IPS-15b (cell line): Measurements from ENCODE around the gene PCDHGB4.
"Not testable (repeated sequence)": the region's sequence is repeated elsewhere in the genome, so short reads cannot be mapped to it uniquely, and the experiment has no call there.

ENCODE experiments used
- H3K27me3 ChIP-seq: one replicate; pipeline ENCODE4 v1.6.1; 2013; ENCODE audit warnings: low read length; ENCODE audit not compliant: control insufficient read depth, insufficient read depth
- H3K36me3 ChIP-seq: one replicate; pipeline ENCODE4 v1.6.1; 2013; ENCODE audit warnings: low read length; ENCODE audit not compliant: control insufficient read depth, insufficient read depth
- H3K4me1 ChIP-seq: one replicate; pipeline ENCODE4 v1.6.1; 2013; ENCODE audit warnings: mild to moderate bottlenecking, low read length; ENCODE audit not compliant: control insufficient read depth, insufficient read depth
- H3K4me3 ChIP-seq: one replicate; pipeline ENCODE4 v1.5.1; 2013; ENCODE audit warnings: low read depth, low read length
- H3K9ac ChIP-seq: one replicate; pipeline ENCODE4 v1.6.1; 2013; ENCODE audit warnings: low read depth, mild to moderate bottlenecking, low read length
- H3K9me3 ChIP-seq: one replicate; pipeline ENCODE4 v1.6.1; 2013; ENCODE audit warnings: mild to moderate bottlenecking, low read length; ENCODE audit not compliant: control insufficient read depth, insufficient read depth

The PCDHGB4 gene

DNA sequence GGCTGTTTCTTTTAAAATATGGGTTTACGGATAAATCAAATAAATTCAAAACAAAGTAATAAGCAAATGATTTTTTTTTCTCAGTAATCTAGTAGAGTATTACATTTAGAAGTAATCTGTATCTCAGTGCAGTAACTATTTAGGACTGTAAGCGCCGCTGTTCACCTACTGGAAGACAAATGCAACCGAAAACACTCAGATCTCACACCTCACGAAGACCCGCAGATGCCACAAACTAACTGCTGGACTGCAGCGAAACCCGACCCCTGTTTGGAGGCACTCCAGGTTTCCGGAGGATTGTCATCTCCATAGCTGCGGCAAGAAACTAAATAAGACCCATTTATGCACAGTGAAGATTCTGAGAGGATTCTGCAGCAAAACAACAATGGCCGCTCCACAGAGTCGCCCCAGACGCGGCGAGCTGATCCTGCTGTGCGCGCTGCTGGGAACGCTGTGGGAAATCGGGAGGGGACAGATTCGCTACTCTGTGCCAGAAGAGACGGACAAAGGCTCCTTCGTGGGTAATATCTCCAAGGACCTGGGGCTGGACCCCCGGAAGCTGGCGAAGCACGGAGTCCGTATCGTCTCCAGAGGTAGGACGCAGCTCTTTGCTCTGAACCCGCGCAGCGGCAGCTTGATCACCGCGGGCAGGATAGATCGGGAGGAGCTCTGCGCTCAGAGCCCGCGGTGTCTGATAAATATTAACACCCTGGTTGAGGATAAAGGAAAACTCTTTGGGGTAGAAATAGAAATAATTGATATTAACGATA lies 5.1 kb downstream of the PCDHGB4 start, which contains the start of gene PCDHGA8:
TSS of gene PCDHGA8 (plus strand) at position 205 of the 770 bp plus-strand sequence. CDS start at position 386, 181 bp downstream.
- no peak within 1 kb of the TSS for H3K9ac ChIP-seq
- H3K4me3 ChIP-seq, result no peak within 1 kb of the TSS
- H3K36me3 ChIP-seq, result peaks cover 4% of the 10 kb centered on the region
- peaks cover 9% of the 10 kb centered on the region for H3K27me3 ChIP-seq
- peaks cover 11% of the 10 kb centered on the region for H3K9me3 ChIP-seq
- H3K4me1 ChIP-seq, result no peaks in the 10 kb centered on the region

DNA sequence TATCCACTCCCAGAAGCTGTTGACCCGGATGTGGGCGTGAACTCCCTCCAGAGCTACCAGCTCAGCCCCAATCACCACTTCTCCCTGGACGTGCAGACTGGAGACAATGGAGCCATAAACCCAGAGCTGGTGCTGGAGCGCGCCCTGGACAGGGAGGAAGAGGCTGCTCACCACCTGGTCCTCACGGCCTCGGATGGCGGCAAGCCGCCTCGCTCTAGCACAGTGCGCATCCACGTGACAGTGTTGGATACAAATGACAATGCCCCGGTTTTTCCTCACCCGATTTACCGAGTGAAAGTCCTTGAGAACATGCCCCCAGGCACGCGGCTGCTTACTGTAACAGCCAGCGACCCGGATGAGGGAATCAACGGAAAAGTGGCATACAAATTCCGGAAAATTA lies 5.8 kb downstream of the PCDHGB4 start:
- no peak overlapping the region for H3K4me3 ChIP-seq
- H3K27me3 ChIP-seq, result peaks cover 7% of the 10 kb centered on the region
- peaks cover 11% of the 10 kb centered on the region for H3K9me3 ChIP-seq

DNA sequence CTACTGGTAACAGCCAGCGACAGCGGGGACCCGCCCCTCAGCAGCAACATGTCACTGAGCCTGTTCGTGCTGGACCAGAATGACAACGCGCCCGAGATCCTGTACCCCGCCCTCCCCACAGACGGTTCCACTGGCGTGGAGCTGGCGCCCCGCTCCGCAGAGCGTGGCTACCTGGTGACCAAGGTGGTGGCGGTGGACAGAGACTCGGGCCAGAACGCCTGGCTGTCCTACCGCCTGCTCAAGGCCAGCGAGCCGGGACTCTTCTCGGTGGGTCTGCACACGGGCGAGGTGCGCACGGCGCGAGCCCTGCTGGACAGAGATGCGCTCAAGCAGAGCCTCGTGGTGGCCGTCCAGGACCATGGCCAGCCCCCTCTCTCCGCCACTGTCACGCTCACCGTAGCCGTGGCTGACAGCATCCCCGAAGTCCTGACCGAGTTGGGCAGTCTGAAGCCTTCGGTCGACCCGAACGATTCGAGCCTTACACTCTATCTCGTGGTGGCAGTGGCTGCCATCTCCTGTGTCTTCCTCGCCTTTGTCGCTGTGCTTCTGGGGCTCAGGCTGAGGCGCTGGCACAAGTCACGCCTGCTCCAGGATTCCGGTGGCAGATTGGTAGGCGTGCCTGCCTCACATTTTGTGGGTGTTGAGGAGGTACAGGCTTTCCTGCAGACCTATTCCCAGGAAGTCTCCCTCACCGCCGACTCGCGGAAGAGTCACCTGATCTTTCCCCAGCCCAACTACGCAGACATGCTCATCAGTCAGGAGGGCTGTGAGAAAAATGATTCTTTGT lies 7.1 kb downstream of the PCDHGB4 start:
- not testable (repeated sequence) for H3K4me1 ChIP-seq, H3K9me3 ChIP-seq, H3K9ac ChIP-seq

More for the DNA sequence above, 5.8 kb downstream of the PCDHGB4 start:
- H3K9ac ChIP-seq, result no peak overlapping the region
- H3K4me1 ChIP-seq, result no peaks in the 10 kb centered on the region
- peaks cover 4% of the 10 kb centered on the region for H3K36me3 ChIP-seq

DNA sequence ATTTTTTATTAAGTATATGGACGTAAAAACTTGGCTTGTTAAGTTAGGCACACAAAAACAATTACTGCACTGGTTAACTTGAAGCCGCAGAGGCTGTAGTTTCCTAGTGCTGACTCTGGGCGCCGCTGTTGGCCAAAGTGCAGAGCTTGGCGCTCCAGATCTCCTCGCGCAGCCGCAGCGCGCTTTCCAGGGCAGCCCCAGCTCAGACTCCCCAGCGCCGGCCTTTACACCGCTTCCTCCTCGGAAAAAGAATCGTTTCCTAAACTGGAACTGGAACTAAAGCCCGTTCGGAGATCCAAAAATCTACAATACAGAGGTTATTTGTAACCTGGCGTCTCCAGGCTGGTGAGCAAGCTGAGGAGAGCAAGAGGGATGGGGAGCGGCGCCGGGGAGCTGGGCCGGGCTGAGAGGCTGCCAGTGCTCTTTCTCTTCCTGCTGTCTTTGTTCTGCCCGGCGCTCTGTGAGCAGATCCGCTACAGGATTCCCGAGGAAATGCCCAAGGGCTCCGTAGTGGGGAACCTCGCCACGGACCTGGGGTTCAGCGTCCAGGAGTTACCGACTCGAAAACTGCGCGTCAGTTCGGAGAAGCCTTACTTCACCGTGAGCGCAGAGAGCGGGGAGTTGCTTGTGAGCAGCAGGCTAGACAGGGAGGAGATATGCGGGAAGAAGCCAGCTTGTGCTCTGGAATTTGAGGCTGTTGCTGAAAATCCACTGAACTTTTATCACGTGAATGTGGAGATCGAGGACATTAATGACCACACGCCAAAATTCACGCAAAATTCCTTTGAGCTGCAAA lies 10.5 kb downstream of the PCDHGB4 start, which contains the start of gene PCDHGB5:
TSS of gene PCDHGB5 (plus strand) at position 192 of the 796 bp plus-strand sequence. CDS start at position 373, 181 bp downstream.
- H3K9me3 ChIP-seq, H3K27me3 ChIP-seq, H3K36me3 ChIP-seq, H3K4me1 ChIP-seq: not testable (repeated sequence)
- Histone ChIP-seq H3K9ac (peak within 1 kb of the TSS; percentile 24), H3K4me3 (peak within 1 kb of the TSS; percentile 30)

More for the DNA sequence above, 7.1 kb downstream of the PCDHGB4 start:
- H3K36me3 ChIP-seq, H3K27me3 ChIP-seq, H3K4me3 ChIP-seq: not testable (repeated sequence)

DNA sequence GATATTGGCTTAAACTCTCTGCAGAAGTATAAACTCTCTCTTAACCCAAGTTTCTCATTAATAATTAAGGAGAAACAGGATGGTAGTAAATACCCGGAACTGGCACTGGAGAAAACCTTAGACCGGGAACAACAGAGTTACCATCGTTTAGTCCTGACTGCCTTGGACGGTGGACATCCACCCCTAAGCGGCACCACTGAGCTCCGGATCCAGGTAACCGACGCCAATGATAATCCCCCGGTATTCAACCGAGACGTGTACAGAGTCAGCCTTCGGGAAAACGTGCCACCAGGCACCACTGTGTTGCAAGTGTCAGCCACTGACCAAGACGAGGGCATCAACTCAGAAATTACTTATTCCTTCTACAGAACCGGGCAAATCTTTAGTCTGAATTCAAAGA lies 11.1 kb downstream of the PCDHGB4 start:
- H3K4me3 ChIP-seq, result no peak overlapping the region
- peaks cover 4% of the 10 kb centered on the region for H3K9me3 ChIP-seq
- no peak overlapping the region for H3K9ac ChIP-seq
- H3K27me3 ChIP-seq, result no peaks in the 10 kb centered on the region
- no peaks in the 10 kb centered on the region for H3K36me3 ChIP-seq
- H3K4me1 ChIP-seq, result no peaks in the 10 kb centered on the region

DNA sequence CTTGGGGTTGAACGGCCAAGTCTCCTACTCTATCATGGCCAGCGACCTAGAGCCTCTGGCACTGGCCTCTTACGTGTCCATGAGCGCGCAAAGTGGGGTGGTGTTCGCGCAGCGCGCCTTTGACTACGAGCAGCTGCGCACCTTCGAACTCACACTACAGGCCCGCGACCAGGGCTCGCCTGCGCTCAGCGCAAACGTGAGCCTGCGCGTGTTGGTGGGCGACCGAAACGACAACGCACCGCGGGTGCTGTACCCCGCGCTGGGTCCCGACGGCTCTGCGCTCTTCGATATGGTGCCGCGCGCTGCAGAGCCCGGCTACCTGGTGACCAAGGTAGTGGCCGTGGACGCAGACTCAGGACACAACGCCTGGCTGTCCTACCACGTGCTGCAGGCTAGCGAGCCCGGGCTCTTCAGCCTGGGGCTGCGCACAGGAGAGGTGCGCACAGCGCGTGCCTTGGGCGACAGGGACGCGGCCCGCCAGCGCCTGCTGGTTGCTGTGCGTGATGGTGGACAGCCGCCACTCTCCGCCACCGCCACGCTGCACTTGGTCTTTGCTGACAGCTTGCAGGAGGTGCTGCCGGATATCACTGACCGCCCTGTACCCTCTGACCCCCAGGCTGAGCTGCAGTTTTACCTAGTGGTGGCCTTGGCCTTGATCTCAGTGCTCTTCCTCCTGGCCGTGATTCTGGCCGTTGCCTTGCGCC lies 12.2 kb downstream of the PCDHGB4 start:
- no peaks in the 10 kb centered on the region for H3K4me1 ChIP-seq
- no peak overlapping the region for H3K4me3 ChIP-seq
- H3K9ac ChIP-seq, result no peak overlapping the region
- no peaks in the 10 kb centered on the region for H3K27me3 ChIP-seq
- H3K9me3 ChIP-seq, result peaks cover 4% of the 10 kb centered on the region
- H3K36me3 ChIP-seq, result no peaks in the 10 kb centered on the region

DNA sequence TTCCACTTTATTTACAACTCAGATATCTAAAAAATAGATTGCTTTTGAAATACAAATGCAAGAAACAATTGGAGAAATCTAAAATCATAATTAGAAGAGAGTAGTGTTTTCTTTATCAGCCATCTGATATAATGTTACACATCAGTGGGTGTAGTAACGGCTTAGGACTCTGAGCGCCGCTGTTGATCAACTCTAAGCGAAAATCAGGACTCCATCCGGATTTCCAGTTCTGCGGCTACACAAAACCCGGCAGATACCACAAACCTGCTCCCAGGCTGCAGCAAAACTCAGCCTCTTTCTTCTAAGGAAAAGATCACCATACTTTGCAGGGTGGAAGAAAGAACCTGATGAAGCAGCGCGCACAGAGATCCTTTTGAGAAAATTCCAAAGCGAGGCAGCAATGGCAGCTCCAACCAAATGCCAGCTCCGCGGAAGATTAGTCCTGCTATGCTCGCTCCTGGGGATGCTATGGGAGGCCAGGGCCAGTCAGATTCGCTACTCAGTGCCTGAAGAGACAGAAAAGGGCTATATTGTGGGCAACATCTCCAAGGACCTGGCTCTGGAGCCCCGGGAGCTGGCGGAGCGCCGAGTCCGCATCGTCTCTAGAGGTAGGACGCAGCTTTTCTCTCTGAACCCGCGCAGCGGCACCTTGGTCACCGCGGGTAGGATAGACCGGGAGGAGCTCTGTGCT lies 15.2 kb downstream of the PCDHGB4 start, which contains the start of gene PCDHGA9:
TSS of gene PCDHGA9 (plus strand) at position 226 of the 691 bp plus-strand sequence. CDS start at position 401, 175 bp downstream.
- Histone ChIP-seq H3K27me3 (no peaks in the 10 kb centered on the region), H3K36me3 (no peaks in the 10 kb centered on the region), H3K4me1 (no peaks in the 10 kb centered on the region), H3K4me3 (no peak within 1 kb of the TSS), H3K9ac (no peak within 1 kb of the TSS), H3K9me3 (peaks cover 4% of the 10 kb centered on the region)

DNA sequence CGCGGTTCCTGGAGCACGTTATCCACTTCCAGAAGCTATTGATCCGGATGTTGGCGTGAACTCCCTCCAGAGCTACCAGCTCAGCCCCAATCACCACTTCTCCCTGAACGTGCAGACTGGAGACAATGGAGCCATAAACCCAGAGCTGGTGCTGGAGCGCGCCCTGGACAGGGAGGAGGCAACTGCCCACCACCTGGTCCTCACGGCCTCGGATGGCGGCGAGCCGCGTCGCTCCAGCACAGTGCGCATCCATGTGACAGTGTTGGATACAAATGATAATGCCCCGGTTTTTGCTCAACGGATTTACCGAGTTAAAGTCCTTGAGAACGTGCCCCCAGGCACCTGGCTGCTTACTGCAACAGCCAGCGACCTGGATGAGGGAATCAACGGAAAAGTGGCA lies 15.9 kb downstream of the PCDHGB4 start:
- H3K9me3 ChIP-seq, result peaks cover 4% of the 10 kb centered on the region

DNA sequence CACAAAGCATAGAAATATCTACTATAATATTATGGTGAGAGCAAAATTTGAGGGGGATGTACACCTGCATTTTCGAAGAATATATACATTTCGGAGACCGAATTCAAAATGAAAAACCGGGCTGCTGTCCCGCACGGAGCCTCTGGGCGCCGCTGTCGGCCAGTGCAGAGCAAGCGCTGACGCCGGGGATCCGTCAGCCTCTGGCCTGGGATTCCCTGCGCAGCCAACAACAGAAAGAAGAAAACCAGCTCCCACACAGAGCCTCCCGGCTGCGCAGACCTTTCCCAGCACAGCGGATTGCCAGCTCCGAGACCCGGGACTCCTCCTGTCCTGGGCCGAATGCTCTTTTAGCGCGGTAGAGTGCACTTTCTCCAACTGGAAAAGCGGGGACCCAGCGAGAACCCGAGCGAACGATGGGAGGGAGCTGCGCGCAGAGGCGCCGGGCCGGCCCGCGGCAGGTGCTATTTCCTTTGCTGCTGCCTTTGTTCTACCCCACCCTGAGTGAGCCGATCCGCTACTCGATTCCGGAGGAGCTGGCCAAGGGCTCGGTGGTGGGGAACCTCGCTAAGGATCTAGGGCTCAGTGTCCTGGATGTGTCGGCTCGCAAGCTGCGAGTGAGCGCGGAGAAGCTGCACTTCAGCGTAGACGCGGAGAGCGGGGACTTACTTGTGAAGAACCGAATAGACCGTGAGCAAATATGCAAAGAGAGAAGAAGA lies 20.4 kb downstream of the PCDHGB4 start, which contains the start of gene PCDHGB6:
TSS of gene PCDHGB6 (plus strand) at position 232 of the 716 bp plus-strand sequence. CDS start at position 414, 182 bp downstream.
- peak within 1 kb of the TSS; percentile 72 for H3K4me3 ChIP-seq
- not testable (repeated sequence) for H3K9me3 ChIP-seq

More for the DNA sequence above, 15.9 kb downstream of the PCDHGB4 start:
- Histone ChIP-seq H3K27me3 (peaks cover 1% of the 10 kb centered on the region), H3K36me3 (no peaks in the 10 kb centered on the region), H3K4me1 (no peaks in the 10 kb centered on the region), H3K9ac (no peak overlapping the region), H3K4me3 (no peak overlapping the region)

More for the DNA sequence above, 20.4 kb downstream of the PCDHGB4 start, which contains the start of gene PCDHGB6:
- H3K4me1 ChIP-seq, H3K36me3 ChIP-seq: not testable (repeated sequence)
- peaks cover 14% of the 10 kb centered on the region for H3K27me3 ChIP-seq
- peak within 1 kb of the TSS; percentile 54 for H3K9ac ChIP-seq
